Heart right ventricle (tissue), 16 donors: Measurements from ENCODE around the gene HOXA1. TPM values are rescaled to one million over a fixed set of nuclear protein-coding genes. Genes with fewer than 3 reads are reported as not detected.

Experiments used
- ATAC-seq, 8 donors: fragments of 200-7000 bp; cut with Tn5 transposase; one replicate each; pipeline ENCODE4 v1.9.1; 2020; ENCODE audit warnings: mild to moderate bottlenecking in 8 of 8, moderate library complexity in 8 of 8, moderate number of reproducible peaks in 1 of 8
- DNase-seq, 2 donors: peaks; one replicate each; pipeline ENCODE4 v3.0.0-alpha.2; 2020
- H3K27ac ChIP-seq, 10 donors: fragments of 200-600 bp; sonication (generic) in 2 of 10; one replicate each; pipeline versions ENCODE4 v1.5.0 to v1.8.0; 2020 to 2022; ENCODE audit warnings: mild to moderate bottlenecking in 3 of 10
- H3K27me3 ChIP-seq, 7 donors: fragments of 200-600 bp; one replicate each; pipeline ENCODE4 v1.8.0; 2021 to 2022; ENCODE audit warnings: mild to moderate bottlenecking in 2 of 7
- H3K36me3 ChIP-seq, 9 donors: fragments of 200-600 bp; sonication (generic) in 1 of 9; one replicate each; pipeline versions ENCODE4 v1.5.0 to v1.8.0; 2020 to 2022; ENCODE audit warnings: mild to moderate bottlenecking in 2 of 9
- H3K4me1 ChIP-seq, 9 donors: fragments of 200-600 bp; sonication (generic) in 1 of 9; one replicate each; pipeline versions ENCODE4 v1.5.0 to v1.8.0; 2020 to 2022; ENCODE audit warnings: mild to moderate bottlenecking in 4 of 9
- H3K4me3 ChIP-seq, 10 donors: fragments of 200-600 bp; sonication (generic) in 2 of 10; one replicate each; pipeline versions ENCODE4 v1.5.0 to v1.8.0; 2020 to 2022; ENCODE audit warnings: mild to moderate bottlenecking in 7 of 10, moderate library complexity in 2 of 10
- H3K9me3 ChIP-seq, 11 donors: fragments of 200-600 bp in 10 of 11; sonication (generic) in 2 of 11; one replicate each; pipeline versions ENCODE4 v1.5.0 to v1.8.0; 2013 to 2022; ENCODE audit warnings: mild to moderate bottlenecking in 2 of 11, control low read depth in 1 of 11, moderate library complexity in 1 of 11
- CTCF ChIP-seq, 9 donors: fragments of 200-600 bp; sonication (generic) in 2 of 9; IDR thresholded peaks; one replicate each; pipeline versions ENCODE4 v1.5.0 to v1.8.0; 2021 to 2022; ENCODE audit warnings: antibody characterized with exemption in 9 of 9, mild to moderate bottlenecking in 5 of 9, moderate library complexity in 1 of 9
- WGBS, 2 donors: extraction: QIAGEN DNeasy Blood & Tissue Kit; methylation state at CpG; one replicate each; pipeline ENCODE4 v1.1.7; 2013; ENCODE audit warnings: inconsistent platforms in 1 of 2; 5-methylcytosine and 5-hydroxymethylcytosine counted together
- intact Hi-C, 10 donors: fragments of 100-400 bp; cut with DNase I; formaldehyde crosslinking; loops; one replicate each; pipeline versions ENCODE4 v1.11.1 to v1.14.2; 2022
- polyA plus RNA-seq, 2 donors: library from polyadenylated mRNA; stranded (reverse); fragments of 200-250 nt; gene quantifications; one replicate each; pipeline ENCODE4 v1.2.3, GENCODE V29; 2013
- total RNA-seq, 10 donors: library from RNA; stranded (reverse); fragmentation: NEBNext Ultra II Directional in 3 of 10; extraction: Animal tissue kit (Norgen Biotek cat#: 25700) in 3 of 10; gene quantifications; one replicate each; pipeline versions ENCODE4 v1.2.1 to v1.2.4, GENCODE V29; 2021 to 2023
- donor health status: Arrhythmogenic right ventricular cardiomyopathy.
- donor health status: ischemic (EF 13 %, LVEDD 7.1; RV severe dilation, severe dysfunction).
- donor health status: healthy with polysubstance abuse.
- donor health status: DM: no; HTN: yes; CAD: no.
- donor health status: DM: no; HTN: no; CAD: no.
- donor health status: ischemic (EF 25% LVEDD 6.9; RV normal size, moderate dysfunction).
- donor health status: ischemic (EF 25% LVEDD 5.7; RV mildly dilated, moderate dysfunction).
- donor health status: healthy.
- donor health status: DM: yes; HTN: yes; CAD: no.
- donor health status: Ischemic cardiomyopathy.
- donor health status: ischemic (EF 35%, LVEDD 5.7; RV mildly dilated, moderate dysfunction).
- donor health status: nonischemic (EF 11% LVEDD 7.7; RV severe dilation, severe dysfunction).
- donor health status: DM: yes; HTN: yes; CAD: no.
- donor health status: PGD.
- donor health status: ischemic (EF 29% LVEDD 5.4; RV normal size, mild dysfunction).
- donor health status: nonischemic (EF 23%, LVEDD 6.1; RV moderate dilation, normal function).

HOXA1 gene
- total and polyA plus RNA-seq, 12 donors = 0.07 to 0.37 (median 0.15) TPM; not detected in 9

- peaks cover 0 to 68% (median 34%) of the 10 kb centered on the region in 9 donors for H3K4me1 ChIP-seq
Measured at GRCh38 chr7:27143950-27144780, 48.4 kb upstream of the HOXA1 start.

GRCh38 chr7:27143023-27143949 lies 47.5 kb upstream of the HOXA1 start, which contains the start of gene HOXA5:
Gene HOXA5, minus strand, starts transcription at chr7:27143681. Its CDS starts 74 bp downstream, at chr7:27143607.
- TF ChIP-seq CTCF (IDR thresholded peaks at IDR 0.05) = peak; percentile 7 to 62 (median 41)
- no peaks in the 10 kb centered on the region for H3K36me3 ChIP-seq
- WGBS, 2 donors = 4 to 8% methylated on average over 77 to 86 of the region's 86 CpGs
- ATAC-seq (peak in 3 of 8 donors; percentile 34 to 50 (median 36)), DNase-seq (no peak)
- peak within 1 kb of the TSS in 1 of 10 donors; percentile 56 for H3K27ac ChIP-seq
- no peaks in the 10 kb centered on the region for H3K9me3 ChIP-seq
- intact Hi-C loops = no loop called here
- H3K27me3 ChIP-seq = peaks cover 67 to 100% (median 100%) of the 10 kb centered on the region in 7 donors
- peaks cover 0 to 62% (median 33%) of the 10 kb centered on the region in 9 donors for H3K4me1 ChIP-seq
- H3K4me3 ChIP-seq = peak within 1 kb of the TSS; percentile 10 to 60 (median 36)

More at GRCh38 chr7:27143950-27144780, 48.4 kb upstream of the HOXA1 start:
- Histone ChIP-seq H3K27me3 (peaks cover 72 to 100% (median 100%) of the 10 kb centered on the region in 7 donors), H3K36me3 (no peaks in the 10 kb centered on the region), H3K9me3 (no peaks in the 10 kb centered on the region), H3K4me3 (peak overlapping the region in 2 of 10 donors; percentile 38 to 60), H3K27ac (no peak overlapping the region)
- 19 to 23% methylated on average over 40 of the region's 40 CpGs for WGBS, 2 donors
- TF ChIP-seq CTCF (IDR thresholded peaks at IDR 0.05) = peak in 1 of 9 donors; percentile 3
- intact Hi-C loops = no loop called here
- ATAC-seq (no peak), DNase-seq (no peak)

GRCh38 chr7:27142580-27143022 lies 46.8 kb upstream of the HOXA1 start:
- no peak for DNase-seq
- no peak for ATAC-seq

More at GRCh38 chr7:27142580-27143022, 46.8 kb upstream of the HOXA1 start:
- peaks cover 0 to 55% (median 26%) of the 10 kb centered on the region in 9 donors for H3K4me1 ChIP-seq
- no peaks in the 10 kb centered on the region for H3K9me3 ChIP-seq
- no peak for TF ChIP-seq CTCF (IDR thresholded peaks at IDR 0.05)
- peaks cover 60 to 100% (median 100%) of the 10 kb centered on the region in 7 donors for H3K27me3 ChIP-seq
- intact Hi-C loops = no loop called here
- H3K4me3 ChIP-seq = peak overlapping the region; percentile 10 to 60 (median 36)
- H3K36me3 ChIP-seq = no peaks in the 10 kb centered on the region
- WGBS, 2 donors = 7 to 8% methylated on average over 29 of the region's 29 CpGs
- peak overlapping the region in 1 of 10 donors; percentile 56 for H3K27ac ChIP-seq
